ENCODE measurements around the gene PPFIA1.

DNA sequence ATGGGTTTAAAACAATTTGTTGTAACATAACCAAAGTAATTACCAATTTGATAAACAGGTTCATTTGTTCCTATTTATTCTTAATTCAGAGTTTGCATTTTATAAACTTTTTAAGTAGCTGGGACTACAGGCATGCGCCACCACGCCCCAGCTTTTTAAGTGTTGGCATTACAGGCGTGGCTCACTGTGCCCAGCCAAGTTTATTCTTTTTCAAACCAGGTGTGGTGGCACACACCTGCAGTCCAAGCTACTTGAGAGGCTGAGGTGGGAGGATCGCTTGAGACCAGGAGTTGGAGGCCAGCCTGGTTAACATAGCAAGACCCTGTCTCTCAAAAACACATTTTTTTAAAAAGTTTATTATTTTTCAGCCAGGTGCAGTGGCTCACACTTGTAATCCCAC lies 19.1 kb downstream of the PPFIA1 start:
- TF ChIP-seq, protein P1, sequence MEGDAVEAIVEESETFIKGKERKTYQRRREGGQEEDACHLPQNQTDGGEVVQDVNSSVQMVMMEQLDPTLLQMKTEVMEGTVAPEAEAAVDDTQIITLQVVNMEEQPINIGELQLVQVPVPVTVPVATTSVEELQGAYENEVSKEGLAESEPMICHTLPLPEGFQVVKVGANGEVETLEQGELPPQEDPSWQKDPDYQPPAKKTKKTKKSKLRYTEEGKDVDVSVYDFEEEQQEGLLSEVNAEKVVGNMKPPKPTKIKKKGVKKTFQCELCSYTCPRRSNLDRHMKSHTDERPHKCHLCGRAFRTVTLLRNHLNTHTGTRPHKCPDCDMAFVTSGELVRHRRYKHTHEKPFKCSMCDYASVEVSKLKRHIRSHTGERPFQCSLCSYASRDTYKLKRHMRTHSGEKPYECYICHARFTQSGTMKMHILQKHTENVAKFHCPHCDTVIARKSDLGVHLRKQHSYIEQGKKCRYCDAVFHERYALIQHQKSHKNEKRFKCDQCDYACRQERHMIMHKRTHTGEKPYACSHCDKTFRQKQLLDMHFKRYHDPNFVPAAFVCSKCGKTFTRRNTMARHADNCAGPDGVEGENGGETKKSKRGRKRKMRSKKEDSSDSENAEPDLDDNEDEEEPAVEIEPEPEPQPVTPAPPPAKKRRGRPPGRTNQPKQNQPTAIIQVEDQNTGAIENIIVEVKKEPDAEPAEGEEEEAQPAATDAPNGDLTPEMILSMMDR (IDR thresholded peaks at IDR 0.05; ENCODE audit: insufficient read depth, low read length, poor library complexity, severe bottlenecking), result no peak
- no peak for TF ChIP-seq EZH2phosphoT487 (conservative IDR thresholded peaks at IDR 0.05; ENCODE audit: low read length)
